H1 (cell line): ENCODE measurements around the gene SLC39A11. TPM values are rescaled to one million over a fixed set of nuclear protein-coding genes. Genes with fewer than 3 reads are reported as not detected.

Source experiments
- CTCF ChIA-PET: fragments of 300-600 bp; sonication (Branson Sonifier 250); formaldehyde crosslinking; loops from one replicate; lab custom pipeline; 2021; ENCODE audit not compliant: partially characterized antibody; lab: Charles Lee
- POLR2A ChIA-PET: fragments of 300-600 bp; sonication (Branson Sonifier 250); formaldehyde crosslinking; loops from one replicate; lab custom pipeline; 2021; ENCODE audit warnings: inconsistent platforms; ENCODE audit not compliant: partially characterized antibody; lab: Charles Lee
- DNase-seq, 2 experiments: peaks; one replicate each; pipeline versions ENCODE4 v3.0.0 to v3.0.0-alpha.2; 2010 to 2022; ENCODE audit warnings: low spot score in 2 of 2, low read depth in 1 of 2, mixed read lengths in 1 of 2
- FAIRE-seq: peaks from 2 replicates; lab custom pipeline; 2011; peaks lifted over from hg19 to GRCh38; lab: Jason Lieb, UNC
- H2AFZ ChIP-seq: 2 replicates; pipeline ENCODE4 v1.8.1; 2012; ENCODE audit warnings: low read length, inconsistent platforms
- H2AK5ac ChIP-seq: 2 replicates; pipeline ENCODE4 v1.6.1; 2013; ENCODE audit warnings: low read depth, low read length
- H2BK120ac ChIP-seq: replicated peaks from 2 replicates; pipeline ENCODE3; 2013; ENCODE audit warnings: low read depth, low read length, inconsistent platforms
- H2BK12ac ChIP-seq: 2 replicates; pipeline ENCODE4 v1.6.1; 2013; ENCODE audit warnings: low read depth, low read length
- H2BK15ac ChIP-seq: 2 replicates; pipeline ENCODE4 v1.6.1; 2013; ENCODE audit warnings: low read length
- H2BK20ac ChIP-seq: 2 replicates; pipeline ENCODE4 v1.6.1; 2013; ENCODE audit warnings: low read length
- H2BK5ac ChIP-seq: 2 replicates; pipeline ENCODE4 v1.6.1; 2013; ENCODE audit warnings: low read depth, low read length
- H3K14ac ChIP-seq: 2 replicates; pipeline ENCODE4 v1.6.1; 2013; ENCODE audit warnings: inconsistent platforms; ENCODE audit not compliant: insufficient read length
- H3K18ac ChIP-seq: 2 replicates; pipeline ENCODE4 v1.6.1; 2013; ENCODE audit warnings: low read length; ENCODE audit errors: extremely low read depth
- H3K23ac ChIP-seq: 2 replicates; pipeline ENCODE4 v1.6.1; 2013; ENCODE audit warnings: inconsistent platforms; ENCODE audit not compliant: insufficient read length
- H3K23me2 ChIP-seq: 2 replicates; pipeline ENCODE4 v1.6.1; 2013; ENCODE audit warnings: low read depth, low read length
- H3K27ac ChIP-seq: 2 replicates; pipeline ENCODE4 v1.6.1; 2011; ENCODE audit warnings: low read depth, low read length, inconsistent platforms
- H3K27me3 ChIP-seq, 4 experiments: replicated peaks in 1 of 4; 1 replicate in 1 of 4; 2 replicates in 3 of 4; pipeline versions ENCODE4 v1.6.1 to v1.8.1; 2011 to 2013; ENCODE audit warnings: low read length in 3 of 4, mild to moderate bottlenecking in 3 of 4, inconsistent platforms in 2 of 4, mixed read lengths in 2 of 4, moderate library complexity in 1 of 4; ENCODE audit not compliant: control insufficient read depth in 3 of 4, insufficient read depth in 3 of 4; ENCODE audit errors: extremely low read depth in 1 of 4
- H3K36me3 ChIP-seq, 4 experiments: 2 replicates each; pipeline versions ENCODE4 v1.6.1 to v1.8.1; 2011 to 2013; ENCODE audit warnings: mild to moderate bottlenecking in 4 of 4, low read length in 3 of 4, moderate library complexity in 2 of 4, control low read depth in 1 of 4, inconsistent platforms in 1 of 4; ENCODE audit not compliant: insufficient read depth in 4 of 4, control insufficient read depth in 2 of 4
- H3K4ac ChIP-seq: replicated peaks from 2 replicates; pipeline ENCODE3; 2013; ENCODE audit warnings: low read length, low read depth, mixed read lengths, inconsistent platforms; ENCODE audit not compliant: insufficient read length
- H3K4me1 ChIP-seq, 4 experiments: replicated peaks in 1 of 4; 1 replicate in 1 of 4; 2 replicates in 3 of 4; pipeline versions ENCODE4 v1.6.1 to v1.8.1; 2011 to 2013; ENCODE audit warnings: low read length in 3 of 4, inconsistent platforms in 2 of 4, mixed read lengths in 1 of 4; ENCODE audit not compliant: insufficient read depth in 4 of 4, control insufficient read depth in 3 of 4
- H3K4me2 ChIP-seq, 2 experiments: 2 replicates each; pipeline versions ENCODE4 v1.6.1 to v1.8.1; 2011 to 2013; ENCODE audit warnings: low read depth in 2 of 2, low read length in 2 of 2, control low read depth in 1 of 2, inconsistent platforms in 1 of 2, mild to moderate bottlenecking in 1 of 2; ENCODE audit not compliant: insufficient read depth in 1 of 2
- H3K4me3 ChIP-seq, 4 experiments: fragments of 200-600, 300-600 bp in 1 of 4; sonication (generic), shearing (Covaris generic), sonication (Bioruptor Twin) in 1 of 4; 2 replicates each; pipeline versions ENCODE4 v1.5.1 to v1.8.1; 2011 to 2016; ENCODE audit warnings: low read length in 4 of 4, low read depth in 3 of 4, control low read depth in 2 of 4, inconsistent platforms in 2 of 4, mild to moderate bottlenecking in 2 of 4, mixed read lengths in 1 of 4, moderate library complexity in 1 of 4; ENCODE audit not compliant: insufficient read depth in 2 of 4; ENCODE audit errors: extremely low read depth in 1 of 4
- H3K56ac ChIP-seq: replicated peaks from 2 replicates; pipeline ENCODE3; 2013; ENCODE audit warnings: low read depth, mild to moderate bottlenecking, mixed read lengths, low read length, inconsistent platforms; ENCODE audit not compliant: insufficient read length
- H3K79me1 ChIP-seq: 2 replicates; pipeline ENCODE4 v1.6.1; 2013; ENCODE audit warnings: low read depth, low read length, control low read depth
- H3K79me2 ChIP-seq, 2 experiments: 2 replicates each; pipeline versions ENCODE4 v1.6.1 to v1.8.1; 2012 to 2013; ENCODE audit warnings: low read length in 2 of 2, mild to moderate bottlenecking in 2 of 2, inconsistent platforms in 1 of 2; ENCODE audit not compliant: insufficient read depth in 2 of 2, control insufficient read depth in 1 of 2
- H3K9ac ChIP-seq, 4 experiments: replicated peaks in 1 of 4; 1 replicate in 1 of 4; 2 replicates in 3 of 4; pipeline versions ENCODE4 v1.6.1 to v1.8.1; 2011 to 2013; ENCODE audit warnings: low read depth in 3 of 4, low read length in 3 of 4, control low read depth in 2 of 4, mild to moderate bottlenecking in 2 of 4, moderate library complexity in 2 of 4, inconsistent platforms in 1 of 4; ENCODE audit errors: extremely low read depth in 1 of 4
- H3K9me3 ChIP-seq, 2 experiments: 2 replicates each; pipeline versions ENCODE4 v1.6.1 to v1.8.1; 2012 to 2013; ENCODE audit warnings: mild to moderate bottlenecking in 2 of 2, moderate library complexity in 2 of 2, control low read depth in 1 of 2, inconsistent platforms in 1 of 2, low read depth in 1 of 2, low read length in 1 of 2, mixed read lengths in 1 of 2; ENCODE audit not compliant: insufficient read depth in 2 of 2
- H4K20me1 ChIP-seq, 2 experiments: replicated peaks in 1 of 2; 2 replicates each; pipeline versions ENCODE3 to v1.8.1; 2011 to 2013; ENCODE audit warnings: inconsistent platforms in 2 of 2, low read length in 2 of 2, mild to moderate bottlenecking in 1 of 2; ENCODE audit not compliant: insufficient read depth in 2 of 2, control insufficient read depth in 1 of 2
- H4K5ac ChIP-seq: 2 replicates; pipeline ENCODE4 v1.6.1; 2013; ENCODE audit warnings: low read length, low read depth, mixed read lengths, inconsistent platforms; ENCODE audit not compliant: insufficient read length
- H4K8ac ChIP-seq: 2 replicates; pipeline ENCODE4 v1.8.0; 2013; ENCODE audit warnings: mild to moderate bottlenecking, moderate library complexity, low read length, inconsistent platforms; ENCODE audit not compliant: insufficient read depth; ENCODE audit errors: extremely low read depth
- H4K91ac ChIP-seq: replicated peaks from 2 replicates; pipeline ENCODE3; 2013; ENCODE audit warnings: low read length, mixed read lengths, inconsistent platforms; ENCODE audit not compliant: insufficient read length
- RAD21 ChIP-seq, 2 experiments: IDR thresholded peaks in 1 of 2; conservative IDR thresholded peaks in 1 of 2; 2 replicates each; pipeline ENCODE4 v1.6.1; 2011; ENCODE audit warnings: low read depth in 2 of 2, low read length in 2 of 2, improper control_type of control experiment in 1 of 2, inconsistent platforms in 1 of 2, mild to moderate bottlenecking in 1 of 2, moderate library complexity in 1 of 2
- SAP30 ChIP-seq: fragments of 300-600 bp; sonication (generic); IDR thresholded peaks from 2 replicates; pipeline ENCODE4 v1.7.1; 2012; ENCODE audit warnings: low read length, moderate library complexity, mild to moderate bottlenecking, inconsistent platforms; ENCODE audit not compliant: insufficient read depth, insufficient replicate concordance
- TBP ChIP-seq: IDR thresholded peaks from 2 replicates; pipeline ENCODE4 v1.6.1; 2011; ENCODE audit warnings: low read depth, low read length, improper control_type of control experiment
- WGBS, 2 experiments: shearing (Covaris generic) in 1 of 2; methylation state at CpG; one replicate each; pipeline versions ENCODE4 v1.1.6 to v1.1.7; 2013 to 2015; ENCODE audit warnings: low lambda C conversion rate in 2 of 2, mixed read lengths in 2 of 2, inconsistent platforms in 1 of 2, low coverage in 1 of 2, missing lambda C conversion rate in 1 of 2; ENCODE audit not compliant: insufficient replicate concordance in 2 of 2, insufficient coverage in 1 of 2, insufficient read length in 1 of 2; ENCODE audit errors: extremely low coverage in 1 of 2, missing lambda C conversion rate in 1 of 2; 5-methylcytosine and 5-hydroxymethylcytosine counted together
- polyA plus RNA-seq, 7 experiments: library from polyadenylated mRNA; depleted of rRNA in 3 of 7; stranded (reverse) in 5 of 7; unstranded in 2 of 7; fragments of >200 nt in 5 of 7; fragments of 200-250 nt in 2 of 7; gene quantifications; 1 replicate in 5 of 7; 2 replicates in 1 of 7; 4 replicates in 1 of 7; pipeline versions ENCODE4 v1.2.1 to v1.2.3, GENCODE V29; 2011 to 2013; ENCODE audit warnings: missing spikeins in 2 of 7, mixed read lengths in 2 of 7
- total RNA-seq: library from RNA; stranded (reverse); fragmentation: NEBNext Ultra II Directional; extraction: Animal tissue kit (Norgen Biotek cat#: 25700); gene quantifications from 2 replicates; pipeline ENCODE4 v1.2.1, GENCODE V29; 2021

The SLC39A11 gene
- total and polyA plus RNA-seq, 2 of the 8 experiments (the other 6 are each of a cell fraction or from before 2014, with no cell fraction given), result 12.2 to 19.6 TPM

- Histone ChIP-seq H4K5ac (no peak overlapping the region), H2BK120ac (no peak overlapping the region), H3K4me3 (no peak overlapping the region), H3K79me2 (no peaks in the 10 kb centered on the region), H3K14ac (no peak overlapping the region), H4K8ac (no peak overlapping the region), H3K9ac (no peak overlapping the region), H4K20me1 (no peaks in the 10 kb centered on the region), H2AK5ac (no peak overlapping the region; the same call in 1 of the 2 replicates), H2BK15ac (no peak overlapping the region), H3K18ac (no peak overlapping the region), H3K23ac (no peak overlapping the region), H3K56ac (no peak overlapping the region), H3K23me2 (no peaks in the 10 kb centered on the region), H4K91ac (no peak overlapping the region), H2AFZ (no peak overlapping the region), H2BK20ac (no peak overlapping the region), H3K27ac (no peak overlapping the region), H3K4ac (no peak overlapping the region), H3K27me3 (no peaks in the 10 kb centered on the region), H3K9me3 (no peaks in the 10 kb centered on the region), H3K4me1 (peaks cover 0 to 11% (median 2%) of the 10 kb centered on the region in 4 experiments; a peak in 5 of 7 replicates), H2BK12ac (no peak overlapping the region), H2BK5ac (no peak overlapping the region; the same call in 1 of the 2 replicates), H3K4me2 (no peak overlapping the region), H3K36me3 (no peaks in the 10 kb centered on the region), H3K79me1 (no peaks in the 10 kb centered on the region)
- TF ChIP-seq TBP, result no peak
- no peak for TF ChIP-seq RAD21 (IDR thresholded peaks at IDR 0.05 in 1 of 2, conservative IDR thresholded peaks at IDR 0.05 in 1 of 2; ENCODE audit: low read depth in 2 of 2, low read length in 2 of 2)
- no peak for TF ChIP-seq SAP30
- no peak for FAIRE-seq
- no peak for DNase-seq
- ChIA-PET POLR2A (no interaction called here), CTCF (interaction anchor here (0.6 to 7.2 kb wide), 5 partner anchors 8 to 600 kb away, joined by 3 to 71 read pairs (median 7); no protein-coding TSS in a partner anchor)
- WGBS, 2 experiments, result 89% methylated on average over 8 of the region's 8 CpGs; no CpG with 5 or more reads in 1 of the 2 experiments
These were observed 374.8 kb downstream of the SLC39A11 start for GRCh38 chr17:72717676-72718075.
